NCI-H1417 treated with DMSO at 0.1 percent for 48 hours (cell line): ENCODE data around the gene LY6G6F.
"Not testable (repeated sequence)": the region's sequence is repeated elsewhere in the genome, so short reads cannot be mapped to it uniquely, and the experiment has no call there.

ENCODE experiments used
- DNase-seq: peaks from one replicate; lab custom pipeline; 2025; lab: John Stamatoyannopoulos, UW

The LY6G6F gene

GRCh38 chr6:31702819-31703716 is 3.6 kb upstream of the LY6G6F start, which contains the start of gene ABHD16A:
ABHD16A (minus strand) TSS chr6:31703324; CDS start chr6:31703281, 43 bp downstream.
- peak; percentile 78 for DNase-seq

- no peak for DNase-seq
Observed at GRCh38 chr6:31705931-31706330, 735 bp upstream of the LY6G6F start.

GRCh38 chr6:31707701-31708100 is 1.0 kb downstream of the LY6G6F start:
- no peak for DNase-seq

- no peak for DNase-seq
Observed at GRCh38 chr6:31708224-31708623, 1.6 kb downstream of the LY6G6F start.

GRCh38 chr6:31709157-31709556 is 2.5 kb downstream of the LY6G6F start:
- DNase-seq = not testable (repeated sequence)

GRCh38 chr6:31710523-31711219 is 4.0 kb downstream of the LY6G6F start:
- no peak for DNase-seq

GRCh38 chr6:31711233-31711632 is 4.6 kb downstream of the LY6G6F start:
- no peak for DNase-seq

GRCh38 chr6:31712296-31712695 is 5.6 kb downstream of the LY6G6F start:
- no peak for DNase-seq

- no peak for DNase-seq
Observed at GRCh38 chr6:31713465-31713864, 6.8 kb downstream of the LY6G6F start.

- peak; percentile 65 for DNase-seq
Observed at GRCh38 chr6:31713991-31714684, 7.5 kb downstream of the LY6G6F start.

GRCh38 chr6:31715022-31715958 is 8.6 kb downstream of the LY6G6F start, which contains the start of gene LY6G6D:
LY6G6D (plus strand) TSS chr6:31715348; CDS start chr6:31715356, 8 bp downstream.
- DNase-seq = no peak

- DNase-seq = no peak
Observed at GRCh38 chr6:31717499-31718222, 11.0 kb downstream of the LY6G6F start.

- peak; percentile 21 for DNase-seq
Observed at GRCh38 chr6:31718265-31718664, 11.6 kb downstream of the LY6G6F start.

- no peak for DNase-seq
Observed at GRCh38 chr6:31719001-31719400, 12.3 kb downstream of the LY6G6F start.

- no peak for DNase-seq
Observed at GRCh38 chr6:31720196-31720770, 13.6 kb downstream of the LY6G6F start.

GRCh38 chr6:31721351-31722020 is 14.8 kb downstream of the LY6G6F start, which contains the start of gene LY6G6C:
LY6G6C (minus strand) TSS chr6:31721746; CDS start chr6:31721679, 67 bp downstream.
- no peak for DNase-seq

GRCh38 chr6:31722173-31722572 is 15.5 kb downstream of the LY6G6F start:
- DNase-seq = no peak

- no peak for DNase-seq
Observed at GRCh38 chr6:31723245-31723979, 16.7 kb downstream of the LY6G6F start, which contains the start of gene MPIG6B. MPIG6B (plus strand) TSS chr6:31723373; CDS start chr6:31723384, 11 bp downstream.
